GM19035 (cell line): ENCODE measurements around the gene ANKRD29.
"Not testable (repeated sequence)": the region's sequence is repeated elsewhere in the genome, so short reads cannot be mapped to it uniquely, and the experiment has no call there.

Experiments used
- ATAC-seq: cut with Tn5 transposase; IDR thresholded peaks from one replicate; pipeline ENCODE4 v1.9.1; 2021; ENCODE audit not compliant: unreplicated experiment

The ANKRD29 gene

DNA sequence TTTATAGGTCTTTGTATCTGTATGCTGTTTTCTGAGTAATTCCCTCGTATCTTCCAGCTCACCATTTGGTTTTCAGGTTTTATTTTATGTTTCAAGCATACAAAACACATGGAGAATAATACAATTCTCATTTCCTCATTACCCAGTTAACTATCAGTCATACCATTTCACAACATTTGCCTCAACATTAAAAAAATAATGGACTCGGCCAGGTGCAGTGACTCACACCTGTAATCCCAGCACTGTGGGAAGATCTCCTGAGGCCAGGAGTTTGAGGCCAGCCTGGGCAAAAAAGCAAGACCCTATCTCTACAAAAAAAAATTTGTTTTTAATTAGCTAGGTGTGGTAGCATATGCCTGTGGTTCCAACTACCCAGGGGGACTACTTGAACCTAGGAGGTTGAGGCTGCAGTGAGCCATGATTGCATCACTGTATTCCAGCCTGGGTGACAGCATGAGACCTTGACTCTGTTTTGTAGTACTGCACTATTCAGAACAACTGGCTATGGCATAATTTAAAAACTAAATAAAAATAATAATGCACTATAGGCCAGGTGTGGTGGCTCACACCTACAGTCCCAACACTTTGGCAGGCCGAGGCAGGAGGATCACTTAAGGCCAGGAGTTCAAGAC is 96.7 kb downstream of the ANKRD29 start:
- ATAC-seq: no peak

DNA sequence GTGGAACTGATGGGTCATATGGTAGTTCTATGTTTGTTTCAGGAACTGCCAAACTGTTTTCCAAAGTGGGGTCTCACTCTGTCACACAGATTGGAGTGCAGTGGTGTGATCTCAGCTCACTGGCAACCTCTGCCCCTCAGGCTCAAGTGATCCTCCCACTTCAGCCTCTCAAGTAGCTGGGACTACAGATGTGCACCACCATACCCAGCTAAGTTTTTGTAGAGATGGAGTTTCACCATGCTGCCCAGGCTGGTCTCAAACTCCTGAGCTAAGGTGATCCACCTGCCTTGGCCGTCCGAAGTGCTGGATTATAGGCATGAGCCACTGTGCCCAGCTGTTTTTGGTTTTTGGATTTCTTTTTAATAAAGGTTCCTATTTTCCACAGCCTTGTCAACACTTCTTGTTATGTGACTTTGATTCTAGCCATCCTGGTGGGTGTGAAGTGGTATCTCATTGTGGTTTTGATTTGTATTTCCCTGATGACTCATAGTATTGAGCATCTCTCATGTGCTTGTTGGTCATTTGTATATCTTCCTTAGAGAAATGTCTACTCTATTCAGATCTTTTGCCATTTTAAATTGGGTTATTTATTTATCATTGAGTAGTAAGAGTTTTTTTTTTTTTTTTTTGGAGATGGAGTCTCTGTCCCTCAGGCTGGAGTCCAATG is 99.2 kb downstream of the ANKRD29 start:
- ATAC-seq: no peak

DNA sequence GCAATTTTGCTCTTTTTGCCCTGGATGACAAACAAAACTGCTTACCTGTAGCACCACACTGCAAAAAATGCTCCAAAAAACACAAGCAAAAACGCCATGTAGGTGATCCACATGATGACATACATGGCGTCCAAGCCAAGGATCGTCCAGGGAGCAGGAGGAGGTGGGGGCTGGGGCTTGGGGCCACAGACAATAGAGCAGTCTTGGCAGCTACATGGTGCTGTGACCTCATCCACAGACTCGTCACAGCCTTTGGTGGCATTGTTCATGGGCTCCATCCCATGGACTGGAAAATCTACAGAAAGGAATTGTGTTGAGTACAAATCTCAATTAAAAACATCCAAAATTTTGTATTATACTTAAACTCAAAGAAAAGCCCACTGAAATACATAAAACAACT is 102.5 kb downstream of the ANKRD29 start:
- no peak for ATAC-seq

DNA sequence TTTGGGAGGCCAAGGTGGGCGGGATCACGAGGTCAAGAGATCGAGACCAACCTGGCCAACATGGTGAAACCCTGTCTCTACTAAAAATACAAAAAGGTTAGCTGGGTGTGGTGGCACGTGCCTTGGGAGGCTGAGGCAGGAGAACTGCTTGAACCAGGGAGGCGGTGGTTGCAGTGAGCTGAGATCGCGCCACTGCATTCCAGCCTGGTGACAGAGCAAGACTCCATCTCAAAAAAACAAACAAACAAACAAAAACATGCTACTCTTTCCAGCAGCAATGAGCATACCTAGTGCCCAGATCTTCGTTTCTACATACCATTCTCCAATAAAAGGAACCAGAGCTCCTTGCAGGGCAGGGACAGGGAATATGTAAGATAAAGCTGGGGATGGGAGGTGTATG is 105.2 kb downstream of the ANKRD29 start:
- not testable (repeated sequence) for ATAC-seq

DNA sequence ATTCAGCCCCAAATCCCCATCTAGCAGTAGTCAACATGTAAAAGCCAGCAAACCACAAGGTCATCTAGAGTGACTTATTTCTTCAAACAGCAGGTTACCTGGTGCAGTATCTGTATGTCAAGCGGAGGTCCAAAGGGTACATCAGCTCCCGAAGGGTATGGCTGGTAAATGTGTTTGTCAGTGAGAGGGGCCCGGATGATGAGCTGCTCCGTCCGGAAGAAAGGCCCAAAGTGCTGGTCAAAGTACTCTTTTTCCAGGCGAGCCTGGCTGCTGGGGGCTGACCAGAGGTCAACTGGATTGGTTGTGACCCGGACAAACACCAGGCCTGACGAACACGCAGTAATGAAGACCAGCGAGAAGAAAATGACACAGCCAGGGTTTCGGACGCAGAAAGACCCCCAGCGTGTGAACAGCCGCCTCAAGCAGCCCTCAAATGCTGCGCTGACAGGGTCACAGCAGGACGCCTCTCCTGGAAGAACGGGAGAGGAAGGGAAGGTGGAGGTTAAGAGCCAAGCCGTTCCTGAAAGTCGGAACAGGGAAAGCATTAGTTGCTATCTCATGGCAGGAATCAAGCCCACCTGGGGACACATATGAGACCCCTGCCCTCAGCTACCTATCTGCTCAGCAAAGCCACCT is 106.4 kb downstream of the ANKRD29 start:
- no peak for ATAC-seq

DNA sequence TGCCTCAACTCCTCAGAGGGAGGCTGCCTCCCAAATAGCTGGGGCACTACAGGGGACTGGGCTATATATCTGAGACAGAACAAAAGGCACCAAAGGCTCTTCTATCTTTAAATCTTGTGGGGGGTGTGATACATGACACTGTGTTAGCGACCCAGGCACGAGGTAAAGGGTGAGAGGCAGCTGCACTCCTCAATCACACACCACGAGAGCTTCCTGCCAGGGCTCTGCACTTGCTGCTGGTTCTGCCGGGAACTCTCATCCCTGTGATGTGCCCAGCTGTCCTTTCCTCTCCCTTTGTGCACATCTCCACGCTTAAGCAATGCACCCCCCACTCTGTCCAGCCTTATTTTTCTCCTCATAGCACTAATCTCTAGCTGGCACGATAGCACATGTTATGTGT is 108.8 kb downstream of the ANKRD29 start:
- no peak for ATAC-seq

DNA sequence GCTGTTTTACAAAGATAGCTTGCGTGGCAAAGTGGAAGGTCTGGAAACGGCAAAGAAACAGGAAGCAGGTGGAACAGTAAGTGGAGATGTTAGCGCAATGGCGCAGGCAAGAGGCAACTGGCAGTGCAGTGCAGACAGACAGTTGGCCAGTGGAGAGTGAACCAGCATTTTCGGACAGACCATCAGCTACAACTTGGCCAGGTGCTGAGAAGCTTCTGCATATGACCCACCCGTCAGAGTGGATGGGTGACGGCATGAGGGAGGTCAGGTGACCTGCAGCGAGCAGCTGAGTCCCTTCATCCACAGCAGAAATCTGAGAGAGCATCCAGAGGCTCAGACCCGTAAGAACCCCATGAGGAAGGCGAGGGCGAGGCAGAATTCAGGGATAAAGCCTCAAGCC is 110.2 kb downstream of the ANKRD29 start:
- no peak for ATAC-seq

DNA sequence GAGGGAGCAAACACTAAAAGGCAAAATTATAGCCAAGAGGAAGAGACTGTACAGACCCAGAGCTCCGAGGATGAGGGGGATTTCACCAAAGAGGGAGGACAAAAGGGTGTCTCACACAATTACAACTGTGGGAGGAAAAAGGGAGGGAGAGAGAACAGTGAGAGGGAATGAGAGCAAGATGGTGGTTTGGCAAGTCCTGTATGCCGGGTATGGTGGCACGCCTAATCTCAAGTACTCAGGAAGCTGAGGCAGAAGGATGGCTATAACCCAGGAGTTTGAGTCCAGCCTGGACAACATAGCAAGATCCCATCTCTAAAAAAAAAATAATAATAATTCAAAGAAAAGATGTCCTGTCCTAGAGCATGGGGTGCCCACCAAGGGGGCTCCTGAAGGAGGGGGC is 110.7 kb downstream of the ANKRD29 start:
- ATAC-seq: no peak

DNA sequence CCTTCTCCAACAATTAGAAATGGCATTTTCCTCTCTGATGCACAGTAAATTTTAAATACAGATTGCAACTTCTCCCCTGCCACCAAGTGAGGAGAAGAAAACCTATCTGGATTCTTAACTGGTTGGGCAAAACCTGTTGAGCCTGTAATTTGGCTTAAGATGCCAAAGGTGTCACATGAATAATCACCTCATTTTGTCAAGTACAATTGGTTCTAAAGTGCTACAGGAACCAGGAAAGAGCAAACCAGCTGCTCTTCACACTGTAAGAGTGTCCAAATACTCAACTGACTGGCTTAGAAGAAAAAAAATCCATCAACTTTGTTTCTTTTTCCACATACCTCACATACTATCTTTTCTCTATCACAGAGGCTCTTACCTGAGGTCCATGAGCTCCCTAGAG is 111.8 kb downstream of the ANKRD29 start:
- no peak for ATAC-seq
